ENCODE measurements around the gene CATSPER1. TPM values are rescaled to one million over a fixed set of nuclear protein-coding genes. Genes with fewer than 3 reads are reported as not detected.
A peak's percentile ranks its signal among the peaks of the same experiment; 100 is the strongest.

The CATSPER1 gene
- total and polyA plus RNA-seq, 12 donors: 0.17 to 1.1 TPM; not detected in 10

DNA sequence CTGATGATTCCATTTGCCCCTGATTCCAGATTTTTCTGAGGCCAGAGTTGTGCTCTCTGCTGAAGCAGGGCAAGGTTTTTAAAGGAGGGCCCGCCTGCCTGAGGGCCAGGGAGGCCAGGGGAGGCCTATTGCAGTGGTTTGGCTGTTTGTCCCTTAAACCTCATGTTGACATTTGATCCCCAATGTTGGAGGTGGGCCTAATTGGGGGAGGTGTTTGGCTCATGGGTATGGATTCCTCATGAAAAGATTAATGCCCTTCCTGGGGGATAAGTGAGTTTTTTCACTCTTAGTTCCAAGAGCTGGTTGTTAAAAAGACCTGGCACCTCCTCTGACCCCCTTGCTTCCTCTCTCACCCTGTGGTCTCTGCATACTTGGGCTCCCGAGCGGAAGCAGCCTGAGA is 13.5 kb upstream of the CATSPER1 start:
- DNase-seq (no peak), ATAC-seq (no peak)
- H3K9me3 ChIP-seq: no peaks in the 10 kb centered on the region
- no peaks in the 10 kb centered on the region for H3K36me3 ChIP-seq
- H3K4me1 ChIP-seq: peaks cover 0 to 5% (median 0%) of the 10 kb centered on the region in 9 donors
- H3K27me3 ChIP-seq: no peaks in the 10 kb centered on the region
- TF ChIP-seq, protein P1, sequence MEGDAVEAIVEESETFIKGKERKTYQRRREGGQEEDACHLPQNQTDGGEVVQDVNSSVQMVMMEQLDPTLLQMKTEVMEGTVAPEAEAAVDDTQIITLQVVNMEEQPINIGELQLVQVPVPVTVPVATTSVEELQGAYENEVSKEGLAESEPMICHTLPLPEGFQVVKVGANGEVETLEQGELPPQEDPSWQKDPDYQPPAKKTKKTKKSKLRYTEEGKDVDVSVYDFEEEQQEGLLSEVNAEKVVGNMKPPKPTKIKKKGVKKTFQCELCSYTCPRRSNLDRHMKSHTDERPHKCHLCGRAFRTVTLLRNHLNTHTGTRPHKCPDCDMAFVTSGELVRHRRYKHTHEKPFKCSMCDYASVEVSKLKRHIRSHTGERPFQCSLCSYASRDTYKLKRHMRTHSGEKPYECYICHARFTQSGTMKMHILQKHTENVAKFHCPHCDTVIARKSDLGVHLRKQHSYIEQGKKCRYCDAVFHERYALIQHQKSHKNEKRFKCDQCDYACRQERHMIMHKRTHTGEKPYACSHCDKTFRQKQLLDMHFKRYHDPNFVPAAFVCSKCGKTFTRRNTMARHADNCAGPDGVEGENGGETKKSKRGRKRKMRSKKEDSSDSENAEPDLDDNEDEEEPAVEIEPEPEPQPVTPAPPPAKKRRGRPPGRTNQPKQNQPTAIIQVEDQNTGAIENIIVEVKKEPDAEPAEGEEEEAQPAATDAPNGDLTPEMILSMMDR (IDR thresholded peaks at IDR 0.05): no peak
- no peak overlapping the region for H3K27ac ChIP-seq
- 80% methylated on average over 3 of the region's 3 CpGs for whole genome bisulfite sequencing, 2 donors
- intact Hi-C loops (cut with DNase I): no loop called here
- H3K4me3 ChIP-seq: no peak overlapping the region

DNA sequence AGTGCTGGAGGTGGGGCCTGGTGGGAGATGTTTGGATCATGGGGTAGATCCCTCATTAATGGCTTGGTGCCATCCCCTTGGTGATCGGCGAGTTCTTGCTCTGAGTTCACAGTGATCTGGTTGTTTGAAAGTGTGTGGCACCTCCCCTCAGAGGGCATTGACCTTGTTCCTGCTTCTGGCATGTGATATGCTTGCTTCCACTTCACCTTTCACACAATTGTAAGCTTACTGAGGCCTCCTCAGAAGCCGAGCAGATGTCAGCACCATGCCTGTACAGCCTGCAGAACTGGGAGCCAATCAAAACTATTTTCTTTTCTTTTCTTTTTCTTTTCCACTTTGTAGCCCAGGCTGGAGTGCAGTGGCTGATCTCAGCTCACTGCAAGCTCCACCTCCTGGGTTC is 11.0 kb upstream of the CATSPER1 start:
- TF ChIP-seq, protein P1 (IDR thresholded peaks at IDR 0.05): no peak
- intact Hi-C loops (cut with DNase I): no loop called here
- DNase-seq (no peak), ATAC-seq (no peak)
- Histone ChIP-seq H3K9me3 (no peaks in the 10 kb centered on the region), H3K4me3 (no peak overlapping the region), H3K27ac (no peak overlapping the region), H3K4me1 (peaks cover 0 to 5% (median 0%) of the 10 kb centered on the region in 9 donors), H3K36me3 (no peaks in the 10 kb centered on the region), H3K27me3 (no peaks in the 10 kb centered on the region)
- WGBS, 2 donors: 85 to 91% methylated on average over 3 of the region's 3 CpGs

DNA sequence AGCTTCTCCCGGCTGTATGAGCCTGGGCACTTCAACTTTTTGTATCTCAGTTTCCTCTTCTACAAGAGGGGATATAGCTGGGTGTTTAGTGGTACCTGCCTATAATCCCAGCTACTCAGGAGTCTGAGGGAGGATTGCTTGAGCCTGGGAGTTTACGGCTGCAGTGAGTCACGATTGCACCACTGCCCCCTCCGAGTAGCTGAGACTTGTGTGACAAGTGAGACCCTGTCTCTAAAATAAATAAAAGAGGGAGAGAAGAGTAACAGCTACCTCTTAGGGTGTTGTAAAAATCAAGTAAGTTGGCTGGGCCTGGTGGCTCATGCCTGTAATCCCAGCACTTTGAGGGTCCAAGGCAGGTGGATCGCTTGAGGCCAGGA is 10.0 kb upstream of the CATSPER1 start:
- TF ChIP-seq, protein P1 (IDR thresholded peaks at IDR 0.05): no peak
- no peak overlapping the region for H3K27ac ChIP-seq
- no peak for DNase-seq
- intact Hi-C loops (cut with DNase I): no loop called here
- WGBS, 2 donors: 82 to 89% methylated on average over 5 of the region's 5 CpGs
- no peak overlapping the region for H3K4me3 ChIP-seq
- no peak for ATAC-seq
- H3K27me3 ChIP-seq: no peaks in the 10 kb centered on the region
- H3K36me3 ChIP-seq: no peaks in the 10 kb centered on the region
- H3K9me3 ChIP-seq: no peaks in the 10 kb centered on the region
- H3K4me1 ChIP-seq: peaks cover 0 to 5% (median 0%) of the 10 kb centered on the region in 9 donors

DNA sequence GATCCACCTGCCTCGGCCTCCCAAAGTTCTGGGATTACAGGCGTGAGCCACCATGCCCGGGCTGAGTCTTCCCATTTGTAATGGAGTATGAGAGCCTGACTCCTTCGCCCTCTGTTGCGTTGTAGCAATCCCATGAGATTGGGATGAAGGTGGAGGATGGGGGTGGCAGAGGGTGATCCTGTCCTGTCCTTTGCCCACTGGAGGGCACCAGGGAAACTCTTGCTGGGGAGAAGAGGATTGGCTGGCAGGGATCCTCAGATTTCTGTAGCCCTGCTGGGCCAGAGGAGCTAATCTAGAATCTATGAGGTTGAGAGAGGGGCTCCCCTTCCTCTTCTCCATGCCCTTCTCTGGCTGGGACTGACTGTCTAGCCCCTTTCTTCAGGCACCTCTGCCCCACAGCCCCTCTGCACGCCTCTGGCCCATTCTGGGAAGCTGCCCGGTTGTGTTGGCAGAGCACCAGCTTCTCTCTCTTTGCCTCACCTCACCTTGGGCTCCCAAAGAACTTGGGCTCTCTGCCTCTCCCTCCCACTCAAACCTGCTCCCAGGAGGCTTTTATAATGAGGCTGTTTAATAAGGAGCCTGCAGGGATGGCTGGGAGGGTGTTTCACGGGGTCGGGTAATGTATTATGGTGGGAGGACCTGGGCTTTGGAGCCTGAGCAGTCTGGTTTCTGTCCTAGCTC is 9.5 kb upstream of the CATSPER1 start:
- 65 to 70% methylated on average over 9 of the region's 9 CpGs for WGBS, 2 donors
- H3K4me1 ChIP-seq: peaks cover 0 to 5% (median 0%) of the 10 kb centered on the region in 9 donors
- no peaks in the 10 kb centered on the region for H3K27me3 ChIP-seq
- TF ChIP-seq, protein P1 (IDR thresholded peaks at IDR 0.05): peak in 1 of 9 donors; percentile 10
- DNase-seq: no peak
- ATAC-seq: peak in 7 of 8 donors; percentile 14 to 74 (median 45)
- intact Hi-C loops (cut with DNase I): no loop called here
- no peaks in the 10 kb centered on the region for H3K36me3 ChIP-seq
- no peak overlapping the region for H3K4me3 ChIP-seq
- no peaks in the 10 kb centered on the region for H3K9me3 ChIP-seq
- H3K27ac ChIP-seq: no peak overlapping the region

Measured in heart right ventricle (tissue), 16 donors.